Esophagus squamous epithelium (tissue), 5 donors: ENCODE results near the gene PLEKHA8. TPM values are rescaled to one million over a fixed set of nuclear protein-coding genes. Genes with fewer than 3 reads are reported as not detected.

Experiments used
- DNase-seq: peaks from one replicate; lab custom pipeline; 2025; lab: John Stamatoyannopoulos, UW
- H3K27ac ChIP-seq, 4 donors: fragments of 200-600 bp; sonication (generic); one replicate each; pipeline ENCODE4 v1.5.1; 2016 to 2019; ENCODE audit warnings: mild to moderate bottlenecking in 1 of 4
- H3K27me3 ChIP-seq, 4 donors: fragments of 200-600 bp; sonication (generic); 1 replicate in 3 of 4; 2 replicates in 1 of 4; pipeline versions ENCODE4 v1.5.1 to v1.6.0; 2017 to 2021; ENCODE audit warnings: antibody characterized with exemption in 1 of 4
- H3K36me3 ChIP-seq, 3 donors: fragments of 200-600 bp; sonication (generic); one replicate each; pipeline ENCODE4 v1.5.1; 2016 to 2019
- H3K4me1 ChIP-seq, 3 donors: fragments of 200-600 bp; sonication (generic); one replicate each; pipeline ENCODE4 v1.5.1; 2017 to 2019
- H3K4me3 ChIP-seq, 4 donors: fragments of 200-600 bp; sonication (generic); 1 replicate in 3 of 4; 2 replicates in 1 of 4; pipeline ENCODE4 v1.5.1; 2016 to 2019; ENCODE audit warnings: mild to moderate bottlenecking in 2 of 4, moderate library complexity in 1 of 4
- H3K9me3 ChIP-seq, 3 donors: fragments of 200-600 bp; sonication (generic); one replicate each; pipeline ENCODE4 v1.5.1; 2016 to 2019
- CTCF ChIP-seq, 6 experiments: fragments of 450-650 bp in 4 of 6; fragments of 200-600 bp in 2 of 6; sonication (generic) in 2 of 6; IDR thresholded peaks; one replicate each; pipeline ENCODE4 v1.5.1; 2016 to 2019; ENCODE audit warnings: antibody characterized with exemption in 6 of 6, mild to moderate bottlenecking in 4 of 6, moderate library complexity in 4 of 6
- POLR2A ChIP-seq, 4 donors: fragments of 450-650 bp; IDR thresholded peaks; one replicate each; pipeline ENCODE4 v1.6.1; 2017; ENCODE audit warnings: antibody characterized with exemption in 4 of 4, mild to moderate bottlenecking in 4 of 4, moderate library complexity in 3 of 4
- WGBS, 2 donors: methylation state at CpG; one replicate each; pipeline ENCODE4 v1.1.5; 2018; 5-methylcytosine and 5-hydroxymethylcytosine counted together
- intact Hi-C: fragments of 100-400 bp; cut with DNase I; formaldehyde crosslinking; loops from one replicate; pipeline ENCODE4 v1.15.0; 2022
- total RNA-seq, 4 donors: library from RNA; depleted of rRNA; stranded (reverse); fragments of >200 nt; gene quantifications; one replicate each; pipeline ENCODE4 v1.1.0, GENCODE V29; 2016
- donor health status: DM: yes; HTN: yes; CAD: no.

Gene PLEKHA8
- total RNA-seq, 4 donors from 2014 or later: 5.1 to 10.5 (median 5.9) TPM

DNA sequence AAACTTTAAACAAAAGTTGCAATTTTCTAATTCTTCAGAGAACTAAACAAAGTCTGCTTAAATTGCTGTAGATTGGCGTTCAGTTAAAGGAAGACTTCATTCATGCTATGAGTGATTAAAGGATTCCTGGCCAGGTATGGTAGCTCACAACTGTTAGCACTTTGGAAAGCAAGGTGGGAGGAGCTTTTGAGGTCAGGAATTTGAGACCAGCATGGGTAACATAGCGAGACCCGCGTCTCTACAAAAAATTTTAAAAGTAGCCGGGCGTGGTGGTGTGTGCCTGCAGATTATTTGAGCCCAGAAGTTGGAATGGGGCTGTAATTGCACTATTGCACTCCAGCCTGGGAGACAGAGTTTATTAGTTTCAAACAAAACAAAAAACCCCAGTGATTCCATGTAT, 25.1 kb upstream of the PLEKHA8 start:
- intact Hi-C loops: no loop called here
- Histone ChIP-seq H3K4me1 (peaks cover 0 to 17% (median 3%) of the 10 kb centered on the region in 3 donors), H3K9me3 (no peaks in the 10 kb centered on the region), H3K27ac (no peak overlapping the region), H3K36me3 (no peaks in the 10 kb centered on the region), H3K27me3 (no peaks in the 10 kb centered on the region), H3K4me3 (no peak overlapping the region)
- DNase-seq: no peak
- no peak for TF ChIP-seq POLR2A (IDR thresholded peaks at IDR 0.05)
- TF ChIP-seq CTCF (IDR thresholded peaks at IDR 0.05): no peak
- 75 to 82% methylated on average over 6 of the region's 6 CpGs for WGBS, 2 donors

- Histone ChIP-seq H3K27ac (no peak overlapping the region), H3K4me1 (peaks cover 0 to 16% (median 3%) of the 10 kb centered on the region in 3 donors), H3K27me3 (no peaks in the 10 kb centered on the region), H3K9me3 (no peaks in the 10 kb centered on the region), H3K36me3 (no peaks in the 10 kb centered on the region), H3K4me3 (no peak overlapping the region)
- intact Hi-C loops: no loop called here
- WGBS, 2 donors: 56 to 57% methylated on average over 3 of the region's 3 CpGs
- TF ChIP-seq POLR2A (IDR thresholded peaks at IDR 0.05) (no peak), CTCF (IDR thresholded peaks at IDR 0.05) (no peak)
- DNase-seq: no peak
Measured at GRCh38 chr7:30005464-30005863, 22.7 kb upstream of the PLEKHA8 start.

DNA sequence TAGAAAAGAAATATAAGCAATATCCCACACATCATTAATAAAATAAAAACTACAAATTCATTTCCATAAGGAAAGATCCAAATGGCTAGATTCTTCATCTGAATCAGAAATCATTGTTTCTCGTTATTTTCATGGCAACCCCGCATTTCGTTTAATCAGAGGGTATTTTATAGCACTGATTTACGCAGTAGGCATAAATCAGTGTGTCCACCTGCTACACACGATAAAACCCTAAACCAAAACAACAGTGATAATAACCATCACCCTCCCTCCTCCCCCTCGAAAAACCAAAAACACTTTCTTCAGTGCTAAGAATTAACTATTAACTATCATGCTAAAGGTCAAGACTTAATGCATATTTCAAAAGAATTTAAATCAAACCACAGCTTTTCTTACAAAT, 18.2 kb upstream of the PLEKHA8 start:
- no peak for DNase-seq
- no peak for TF ChIP-seq POLR2A (IDR thresholded peaks at IDR 0.05)
- no peak for TF ChIP-seq CTCF (IDR thresholded peaks at IDR 0.05)
- Histone ChIP-seq H3K4me3 (no peak overlapping the region), H3K9me3 (no peaks in the 10 kb centered on the region), H3K4me1 (no peaks in the 10 kb centered on the region), H3K36me3 (peaks cover 0 to 27% (median 0%) of the 10 kb centered on the region in 3 donors), H3K27ac (no peak overlapping the region), H3K27me3 (no peaks in the 10 kb centered on the region)
- intact Hi-C loops: no loop called here
- WGBS, 2 donors: 91 to 94% methylated on average over 6 of the region's 6 CpGs

DNA sequence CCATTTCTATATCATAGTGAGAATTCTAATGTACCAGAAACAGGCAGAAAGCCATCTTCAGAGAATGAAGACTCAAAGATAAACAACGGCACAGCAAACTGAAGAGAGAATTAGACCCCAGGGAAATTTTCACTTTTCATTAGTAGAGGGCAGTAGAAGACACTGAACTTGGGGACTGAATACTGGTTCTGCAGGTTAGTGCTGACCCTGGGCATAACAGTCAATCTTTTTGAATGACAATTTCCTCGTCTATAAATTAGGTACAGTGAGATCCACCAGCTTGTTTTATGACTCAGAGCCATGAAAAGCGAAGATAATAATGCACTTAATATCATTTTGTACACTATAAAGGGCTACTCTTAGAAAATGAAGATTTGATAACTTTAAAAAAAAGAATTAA, 15.5 kb upstream of the PLEKHA8 start:
- WGBS, 2 donors: 59 to 78% methylated on average over 3 of the region's 3 CpGs
- Histone ChIP-seq H3K36me3 (peaks cover 0 to 48% (median 9%) of the 10 kb centered on the region in 3 donors), H3K4me3 (no peak overlapping the region), H3K4me1 (no peaks in the 10 kb centered on the region), H3K27ac (no peak overlapping the region), H3K9me3 (no peaks in the 10 kb centered on the region), H3K27me3 (no peaks in the 10 kb centered on the region)
- intact Hi-C loops: no loop called here
- no peak for TF ChIP-seq CTCF (IDR thresholded peaks at IDR 0.05)
- no peak for TF ChIP-seq POLR2A (IDR thresholded peaks at IDR 0.05)
- DNase-seq: no peak

GRCh38 chr7:30018451-30018850, 9.8 kb upstream of the PLEKHA8 start:
- H3K4me1 ChIP-seq: peaks cover 0 to 5% (median 2%) of the 10 kb centered on the region in 3 donors
- no peaks in the 10 kb centered on the region for H3K9me3 ChIP-seq
- intact Hi-C loops: no loop called here
- H3K27me3 ChIP-seq: no peaks in the 10 kb centered on the region
- no peak overlapping the region for H3K27ac ChIP-seq
- DNase-seq: no peak
- H3K4me3 ChIP-seq: no peak overlapping the region
- TF ChIP-seq CTCF (IDR thresholded peaks at IDR 0.05) (no peak), POLR2A (IDR thresholded peaks at IDR 0.05) (no peak)
- H3K36me3 ChIP-seq: peaks cover 0 to 49% (median 9%) of the 10 kb centered on the region in 3 donors
